ENCODE measurements around the gene EIF4E.
"Not testable (repeated sequence)": the region's sequence is repeated elsewhere in the genome, so short reads cannot be mapped to it uniquely, and the experiment has no call there.

The EIF4E gene

DNA sequence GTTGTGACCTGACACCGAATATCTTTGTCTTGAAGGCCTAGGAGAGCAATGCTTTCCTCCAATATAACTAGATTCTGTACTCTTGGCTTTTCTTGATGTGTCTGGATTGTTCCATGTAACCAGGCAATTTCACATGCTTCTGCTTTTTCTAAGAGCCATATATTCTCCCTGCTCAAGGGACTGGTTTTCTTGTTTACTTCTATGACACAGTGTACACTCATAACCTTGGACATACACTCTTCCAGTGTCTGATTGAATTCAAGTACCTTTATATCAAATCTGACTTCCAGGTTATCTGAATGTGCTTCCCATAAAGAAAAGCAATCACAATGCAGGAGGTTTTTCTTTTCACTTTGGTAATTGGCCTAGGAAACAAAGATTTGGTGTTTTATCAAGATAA is 17.4 kb upstream of the EIF4E start:
- TF ChIP-seq, protein P1, sequence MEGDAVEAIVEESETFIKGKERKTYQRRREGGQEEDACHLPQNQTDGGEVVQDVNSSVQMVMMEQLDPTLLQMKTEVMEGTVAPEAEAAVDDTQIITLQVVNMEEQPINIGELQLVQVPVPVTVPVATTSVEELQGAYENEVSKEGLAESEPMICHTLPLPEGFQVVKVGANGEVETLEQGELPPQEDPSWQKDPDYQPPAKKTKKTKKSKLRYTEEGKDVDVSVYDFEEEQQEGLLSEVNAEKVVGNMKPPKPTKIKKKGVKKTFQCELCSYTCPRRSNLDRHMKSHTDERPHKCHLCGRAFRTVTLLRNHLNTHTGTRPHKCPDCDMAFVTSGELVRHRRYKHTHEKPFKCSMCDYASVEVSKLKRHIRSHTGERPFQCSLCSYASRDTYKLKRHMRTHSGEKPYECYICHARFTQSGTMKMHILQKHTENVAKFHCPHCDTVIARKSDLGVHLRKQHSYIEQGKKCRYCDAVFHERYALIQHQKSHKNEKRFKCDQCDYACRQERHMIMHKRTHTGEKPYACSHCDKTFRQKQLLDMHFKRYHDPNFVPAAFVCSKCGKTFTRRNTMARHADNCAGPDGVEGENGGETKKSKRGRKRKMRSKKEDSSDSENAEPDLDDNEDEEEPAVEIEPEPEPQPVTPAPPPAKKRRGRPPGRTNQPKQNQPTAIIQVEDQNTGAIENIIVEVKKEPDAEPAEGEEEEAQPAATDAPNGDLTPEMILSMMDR (IDR thresholded peaks at IDR 0.05; ENCODE audit: insufficient read depth, low read depth, low read length, missing control alignments) = no peak
- peak; percentile 35 for DNase-seq (ENCODE audit: low read depth)
- H3K4me3 ChIP-seq (ENCODE audit: low read length) = no peak overlapping the region

DNA sequence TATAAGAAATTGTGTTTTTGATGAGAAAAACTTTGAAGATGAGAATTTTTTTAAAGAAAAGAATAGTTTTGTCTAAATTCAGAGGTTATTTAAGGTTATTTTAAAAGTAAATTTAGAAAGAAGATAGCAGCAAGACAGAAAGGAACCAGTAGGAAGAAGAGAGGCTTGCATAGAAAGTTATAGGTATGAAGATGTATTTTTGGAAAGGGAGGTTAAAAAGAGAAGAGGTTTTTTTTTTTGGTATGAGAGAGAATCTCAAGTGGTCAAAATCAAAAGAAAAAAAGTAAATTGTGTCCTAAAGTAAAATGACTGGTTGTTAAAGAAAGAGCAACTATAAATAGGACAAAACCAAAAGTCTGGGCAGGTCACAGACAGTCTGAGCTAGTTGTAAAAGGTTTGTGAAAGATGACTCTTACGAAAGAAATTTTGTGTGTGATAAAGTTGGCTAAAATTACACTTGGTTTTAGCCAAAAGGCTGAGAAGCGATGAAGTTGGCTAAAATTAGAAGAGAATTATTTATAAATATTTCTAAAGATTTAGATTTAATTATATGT is 16.4 kb upstream of the EIF4E start:
- DNase-seq (ENCODE audit: low read depth) = peak; percentile 39
- TF ChIP-seq, protein P1 (IDR thresholded peaks at IDR 0.05; ENCODE audit: insufficient read depth, low read depth, low read length, missing control alignments) = no peak
- no peak overlapping the region for H3K4me3 ChIP-seq (ENCODE audit: low read length)

DNA sequence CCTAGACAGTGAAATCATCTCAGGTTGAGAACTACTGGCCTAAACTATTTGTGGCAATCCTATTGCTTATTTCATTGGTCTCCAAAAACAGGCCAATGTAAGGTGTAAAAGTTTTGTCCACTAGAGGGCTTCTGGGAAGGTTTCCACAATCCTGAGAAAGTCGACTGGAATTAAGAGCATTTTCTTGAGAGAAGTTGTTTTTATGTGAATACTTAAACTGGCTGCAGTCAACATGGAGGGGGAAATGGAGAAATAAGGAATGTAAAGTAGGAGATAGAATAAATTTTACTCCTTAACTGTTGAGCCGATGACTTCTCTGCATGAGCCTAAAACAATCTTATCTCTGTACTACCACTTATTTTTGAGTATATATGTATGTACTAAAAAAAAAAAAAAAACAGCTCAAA is 11.0 kb upstream of the EIF4E start:
- TF ChIP-seq, protein P1 (IDR thresholded peaks at IDR 0.05; ENCODE audit: insufficient read depth, low read depth, low read length, missing control alignments) = peak; percentile 83
- DNase-seq (ENCODE audit: low read depth) = peak; percentile 73
- no peak overlapping the region for H3K4me3 ChIP-seq (ENCODE audit: low read length)

DNA sequence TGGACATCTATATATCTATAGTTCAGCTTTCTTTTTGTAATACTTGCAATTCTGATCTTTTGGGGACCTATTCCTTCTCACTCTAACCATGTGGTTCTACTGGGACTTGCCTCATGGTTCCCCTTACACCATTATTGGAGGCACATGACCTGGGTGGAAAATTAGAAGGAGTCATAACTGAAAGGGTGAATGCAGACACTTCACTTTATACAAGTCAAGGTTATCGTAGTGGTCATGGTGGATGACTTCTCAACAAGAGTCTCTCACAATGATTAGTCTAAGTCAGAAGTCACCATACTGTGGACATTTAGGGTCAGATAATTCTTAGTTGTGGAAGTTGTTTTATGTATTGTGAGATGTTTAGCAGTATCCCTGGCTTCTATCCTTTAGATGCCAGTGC is 10.5 kb upstream of the EIF4E start:
- DNase-seq (ENCODE audit: low read depth) = no peak
- TF ChIP-seq, protein P1 (IDR thresholded peaks at IDR 0.05; ENCODE audit: insufficient read depth, low read depth, low read length, missing control alignments) = no peak

DNA sequence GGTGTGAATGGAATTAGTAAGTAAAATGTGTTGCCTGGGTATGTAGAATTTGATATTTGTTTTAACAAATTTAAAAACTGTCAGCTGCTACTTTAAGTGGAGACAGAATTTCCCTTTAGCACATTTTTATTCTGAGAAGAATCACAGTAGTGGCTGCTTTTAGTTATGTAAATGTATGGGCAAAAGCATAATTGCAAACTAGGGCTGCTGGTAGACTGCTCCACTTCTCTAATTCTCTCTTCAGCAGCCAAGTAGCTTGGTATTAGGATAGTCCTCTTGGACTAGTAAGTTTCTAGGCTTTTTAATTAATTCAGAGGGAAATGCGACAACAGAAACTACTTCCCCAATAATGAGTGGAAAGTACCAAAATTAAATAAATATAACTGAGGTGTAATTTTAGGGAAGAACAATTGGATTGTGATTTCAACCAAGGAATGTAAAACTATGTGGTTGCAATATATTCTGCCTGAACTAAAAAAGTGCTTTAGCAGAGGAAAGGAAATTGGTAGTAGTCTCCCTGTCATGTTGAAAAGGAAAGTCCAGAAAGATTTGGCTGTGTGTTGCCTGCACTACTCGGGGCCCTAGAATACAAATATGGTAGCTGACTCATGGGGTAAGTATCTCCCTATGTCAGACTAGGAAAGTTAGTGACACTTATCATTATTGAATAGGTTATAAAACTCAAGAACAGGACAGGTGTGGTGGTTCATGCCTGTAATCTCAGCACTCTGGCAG is 9.2 kb upstream of the EIF4E start:
- TF ChIP-seq, protein P1 (IDR thresholded peaks at IDR 0.05; ENCODE audit: insufficient read depth, low read depth, low read length, missing control alignments) = no peak
- peak; percentile 50 for DNase-seq (ENCODE audit: low read depth)
- no peak overlapping the region for H3K4me3 ChIP-seq (ENCODE audit: low read length)

More for the DNA sequence above, 10.5 kb upstream of the EIF4E start:
- H3K4me3 ChIP-seq (ENCODE audit: low read length) = no peak overlapping the region

DNA sequence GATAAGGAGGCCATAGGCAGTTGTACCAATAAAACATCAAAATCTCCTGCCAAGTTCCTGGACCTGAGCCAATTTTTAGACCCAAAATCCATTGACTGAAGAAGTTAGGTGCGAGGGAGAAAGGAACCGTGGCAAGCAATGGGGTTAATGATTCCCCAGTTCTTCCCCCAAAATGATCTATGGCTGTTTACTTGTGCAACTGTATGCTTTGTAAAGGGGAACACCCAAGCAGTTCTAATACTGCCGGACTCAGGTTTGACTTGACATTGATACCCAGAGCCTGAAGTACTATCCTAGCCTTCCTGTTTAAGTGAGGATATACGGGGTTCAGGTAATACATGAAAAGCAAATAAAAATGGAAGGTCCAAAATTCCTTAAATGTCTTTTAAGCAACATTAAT is 6.7 kb upstream of the EIF4E start:
- TF ChIP-seq, protein P1 (IDR thresholded peaks at IDR 0.05; ENCODE audit: insufficient read depth, low read depth, low read length, missing control alignments) = no peak
- H3K4me3 ChIP-seq (ENCODE audit: low read length) = no peak overlapping the region
- DNase-seq (ENCODE audit: low read depth) = no peak

DNA sequence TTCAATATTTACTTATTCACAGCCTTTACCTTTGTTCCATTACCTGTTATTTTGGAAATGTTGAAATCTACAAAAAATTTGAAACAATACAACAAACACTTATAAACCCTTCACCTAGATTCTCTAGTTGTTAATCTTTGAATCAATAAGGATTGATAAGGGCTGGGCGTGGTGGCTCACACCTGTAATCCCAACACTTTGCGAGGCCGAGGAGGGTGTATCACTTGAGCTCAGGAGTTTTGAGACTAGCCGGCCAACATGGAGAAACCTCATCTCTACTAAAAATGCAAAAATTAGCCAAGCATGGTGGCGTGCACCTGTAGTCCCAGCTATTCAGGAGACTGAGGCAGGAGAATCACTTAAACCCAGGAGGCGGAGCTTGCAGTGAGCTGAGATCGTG is 5.9 kb upstream of the EIF4E start:
- not testable (repeated sequence) for DNase-seq (ENCODE audit: low read depth); H3K4me3 ChIP-seq (ENCODE audit: low read length)

All from epithelial cell of esophagus (primary cell).